Liver (tissue), 3 donors: ENCODE data around the gene RERE.

Source experiments
- ATF3 ChIP-seq: IDR thresholded peaks from 2 replicates; pipeline ENCODE4 v1.6.1; 2016; ENCODE audit warnings: antibody characterized with exemption
- CTCF ChIP-seq: fragments of 150-350 bp; IDR thresholded peaks from 2 replicates; pipeline ENCODE4 v1.5.1; 2017; ENCODE audit warnings: improper control_type of control experiment, low read depth, low read length; ENCODE audit not compliant: missing input control
- FOXA2 ChIP-seq: IDR thresholded peaks from 2 replicates; pipeline ENCODE4 v1.6.1; 2016; ENCODE audit warnings: antibody characterized with exemption
- GABPA ChIP-seq, 2 donors: IDR thresholded peaks in 1 of 2; conservative IDR thresholded peaks in 1 of 2; 2 replicates each; pipeline ENCODE4 v1.6.1; 2016; ENCODE audit warnings: antibody characterized with exemption in 2 of 2, mild to moderate bottlenecking in 1 of 2, moderate library complexity in 1 of 2
- HNF4A ChIP-seq, 2 donors: conservative IDR thresholded peaks; 2 replicates each; pipeline ENCODE4 v1.6.1; 2016; ENCODE audit warnings: antibody characterized with exemption in 2 of 2, mild to moderate bottlenecking in 2 of 2
- JUND ChIP-seq, 2 donors: IDR thresholded peaks; 2 replicates each; pipeline ENCODE4 v1.6.1; 2016; ENCODE audit warnings: antibody characterized with exemption in 2 of 2
- MAX ChIP-seq: IDR thresholded peaks from 2 replicates; pipeline ENCODE4 v1.6.1; 2016; ENCODE audit warnings: antibody characterized with exemption
- NR2F2 ChIP-seq: IDR thresholded peaks from 2 replicates; pipeline ENCODE4 v1.6.1; 2016; ENCODE audit warnings: antibody characterized with exemption
- REST ChIP-seq: IDR thresholded peaks from 2 replicates; pipeline ENCODE4 v1.6.1; 2016; ENCODE audit warnings: antibody characterized with exemption, mild to moderate bottlenecking
- SP1 ChIP-seq: IDR thresholded peaks from 2 replicates; pipeline ENCODE4 v1.6.1; 2018; ENCODE audit warnings: antibody characterized with exemption, mild to moderate bottlenecking
- TAF1 ChIP-seq: conservative IDR thresholded peaks from 2 replicates; pipeline ENCODE4 v1.6.1; 2016; ENCODE audit warnings: antibody characterized with exemption, mild to moderate bottlenecking
- YY1 ChIP-seq: IDR thresholded peaks from 2 replicates; pipeline ENCODE4 v1.6.1; 2016; ENCODE audit warnings: antibody characterized with exemption, mild to moderate bottlenecking
- donor health status: healthy.
- donor health status: healthy.

- TF ChIP-seq FOXA2, result no peak
- TF ChIP-seq NR2F2, result no peak
- TF ChIP-seq CTCF, result no peak
- no peak for TF ChIP-seq MAX
- TF ChIP-seq TAF1, result no peak
- no peak for TF ChIP-seq JUND (IDR thresholded peaks at IDR 0.05)
- no peak for TF ChIP-seq YY1
- TF ChIP-seq GABPA (IDR thresholded peaks at IDR 0.05 in 1 of 2, conservative IDR thresholded peaks at IDR 0.05 in 1 of 2), result no peak
- no peak for TF ChIP-seq SP1
- no peak for TF ChIP-seq REST
- no peak for TF ChIP-seq ATF3
- no peak for TF ChIP-seq HNF4A (conservative IDR thresholded peaks at IDR 0.05)
Measured at GRCh38 chr1:8800416-8800815, 17.0 kb downstream of the RERE start.
